IMR-90 (cell line): Measurements from ENCODE around the gene PPM1A. TPM values are rescaled to one million over a fixed set of nuclear protein-coding genes. Genes with fewer than 3 reads are reported as not detected.

Experiments used
- ATAC-seq: fragments of 200-7000 bp; cut with Tn5 transposase; 2 replicates; pipeline ENCODE4 v1.9.1; 2020; ENCODE audit warnings: low read depth, mild to moderate bottlenecking, moderate library complexity
- BruUV-seq: library from RNA; stranded (reverse); fragments of 400-500 nt; replicated peaks from 2 replicates; lab custom pipeline; 2021; lab: Mats Ljungman, UMichigan
- CTCF ChIA-PET: fragments of 300-600 bp; formaldehyde crosslinking; extraction: SDS; loops from one replicate; lab custom pipeline; 2021; ENCODE audit warnings: antibody characterized with exemption; lab: Yijun Ruan, JAX
- POLR2A ChIA-PET: fragments of 300-600 bp; sonication (Branson Sonifier 250); formaldehyde crosslinking; loops from one replicate; lab custom pipeline; 2022; ENCODE audit warnings: antibody characterized with exemption; ENCODE audit not compliant: unreplicated experiment; lab: Charles Lee
- DNase-seq: peaks from one replicate; pipeline ENCODE4 v3.0.0; 2013
- H2AFZ ChIP-seq: replicated peaks from 2 replicates; pipeline ENCODE3; 2013; ENCODE audit warnings: low read length, mild to moderate bottlenecking; ENCODE audit not compliant: poor library complexity
- H2AK5ac ChIP-seq: 2 replicates; pipeline ENCODE4 v1.6.1; 2013; ENCODE audit warnings: low read depth, low read length, inconsistent platforms
- H2AK9ac ChIP-seq: replicated peaks from 2 replicates; pipeline ENCODE3; 2013; ENCODE audit warnings: mild to moderate bottlenecking, low read depth, low read length, moderate library complexity; ENCODE audit not compliant: poor library complexity
- H2BK120ac ChIP-seq: 2 replicates; pipeline ENCODE4 v1.6.1; 2013; ENCODE audit warnings: low read depth, low read length, inconsistent platforms
- H2BK15ac ChIP-seq: 3 replicates; pipeline ENCODE4 v1.6.1; 2013; ENCODE audit warnings: low read depth, low read length, inconsistent platforms
- H2BK20ac ChIP-seq: 2 replicates; pipeline ENCODE4 v1.6.1; 2013; ENCODE audit warnings: low read depth, mild to moderate bottlenecking, inconsistent platforms, low read length, moderate library complexity
- H2BK5ac ChIP-seq: 2 replicates; pipeline ENCODE4 v1.6.1; 2013; ENCODE audit warnings: mild to moderate bottlenecking, low read depth, low read length, inconsistent platforms; ENCODE audit not compliant: poor library complexity, severe bottlenecking
- H3K14ac ChIP-seq: replicated peaks from 2 replicates; pipeline ENCODE4 v1.6.1; 2013; ENCODE audit warnings: low read depth, low read length, inconsistent platforms
- H3K18ac ChIP-seq: 2 replicates; pipeline ENCODE4 v1.6.1; 2013; ENCODE audit warnings: low read depth, low read length, control low read depth
- H3K23ac ChIP-seq: 2 replicates; pipeline ENCODE4 v1.6.1; 2013; ENCODE audit warnings: low read depth, low read length, inconsistent platforms
- H3K27ac ChIP-seq: 2 replicates; pipeline ENCODE4 v1.5.1; 2013; ENCODE audit warnings: mild to moderate bottlenecking, control low read depth, low read length; ENCODE audit not compliant: insufficient read depth
- H3K27me3 ChIP-seq: 2 replicates; pipeline ENCODE4 v1.6.1; 2013; ENCODE audit warnings: low read length; ENCODE audit not compliant: control insufficient read depth, insufficient read depth
- H3K36me3 ChIP-seq: 2 replicates; pipeline ENCODE4 v1.6.1; 2013; ENCODE audit warnings: low read length, mixed read lengths; ENCODE audit not compliant: control insufficient read depth, insufficient read depth
- H3K4ac ChIP-seq: 2 replicates; pipeline ENCODE4 v1.6.1; 2013; ENCODE audit warnings: low read depth, low read length, inconsistent platforms
- H3K4me1 ChIP-seq: 2 replicates; pipeline ENCODE4 v1.6.1; 2013; ENCODE audit warnings: low read length, mixed read lengths; ENCODE audit not compliant: control insufficient read depth, insufficient read depth
- H3K4me2 ChIP-seq: 2 replicates; pipeline ENCODE4 v1.6.1; 2013; ENCODE audit warnings: low read depth, mild to moderate bottlenecking, control low read depth, low read length, moderate library complexity
- H3K4me3 ChIP-seq: 2 replicates; pipeline ENCODE4 v1.5.1; 2013; ENCODE audit warnings: low read depth, mild to moderate bottlenecking, control low read depth, low read length, moderate library complexity; ENCODE audit not compliant: insufficient read depth
- H3K56ac ChIP-seq: 2 replicates; pipeline ENCODE4 v1.6.1; 2013; ENCODE audit warnings: low read length, inconsistent platforms; ENCODE audit not compliant: insufficient read depth; ENCODE audit errors: extremely low read depth
- H3K79me1 ChIP-seq, 2 experiments: 2 replicates each; pipeline ENCODE4 v1.6.1; 2013; ENCODE audit warnings: low read length in 2 of 2, inconsistent platforms in 1 of 2, low read depth in 1 of 2
- H3K9ac ChIP-seq: 2 replicates; pipeline ENCODE4 v1.6.1; 2013; ENCODE audit warnings: low read depth, low read length, control low read depth
- H3K9me1 ChIP-seq: 2 replicates; pipeline ENCODE4 v1.6.1; 2013; ENCODE audit warnings: low read length, inconsistent platforms; ENCODE audit not compliant: insufficient read depth
- H3K9me3 ChIP-seq: 2 replicates; pipeline ENCODE4 v1.6.1; 2013; ENCODE audit warnings: low read length; ENCODE audit not compliant: control insufficient read depth, insufficient read depth
- H4K20me1 ChIP-seq: 2 replicates; pipeline ENCODE4 v1.6.1; 2013; ENCODE audit warnings: low read length, inconsistent platforms; ENCODE audit not compliant: insufficient read depth
- H4K5ac ChIP-seq: 2 replicates; pipeline ENCODE4 v1.6.1; 2013; ENCODE audit warnings: mild to moderate bottlenecking, low read depth, low read length, control low read depth
- H4K8ac ChIP-seq, 2 experiments: 2 replicates each; pipeline ENCODE4 v1.6.1; 2013; ENCODE audit warnings: low read depth in 2 of 2, low read length in 2 of 2, control low read depth in 1 of 2, inconsistent platforms in 1 of 2
- H4K91ac ChIP-seq: 2 replicates; pipeline ENCODE4 v1.6.1; 2013; ENCODE audit warnings: low read depth, low read length, inconsistent platforms; ENCODE audit not compliant: insufficient read depth
- CHD1 ChIP-seq: IDR thresholded peaks from 2 replicates; pipeline ENCODE4 v1.6.1; 2012; ENCODE audit warnings: low read depth, low read length, improper control_type of control experiment
- FOS ChIP-seq: fragments of 150-350 bp; IDR thresholded peaks from 2 replicates; pipeline ENCODE4 v1.6.1; 2016; ENCODE audit warnings: low read depth, low read length
- MAZ ChIP-seq: IDR thresholded peaks from 2 replicates; pipeline ENCODE4 v1.6.1; 2012; ENCODE audit warnings: low read depth, mild to moderate bottlenecking, low read length, improper control_type of control experiment, moderate library complexity, borderline replicate concordance
- MXI1 ChIP-seq: IDR thresholded peaks from 2 replicates; pipeline ENCODE4 v1.6.1; 2012; ENCODE audit warnings: low read depth, mild to moderate bottlenecking, low read length, moderate library complexity, borderline replicate concordance
- POLR2A ChIP-seq: IDR thresholded peaks from 2 replicates; pipeline ENCODE4 v1.6.1; 2012; ENCODE audit warnings: mild to moderate bottlenecking, low read depth, low read length
- RAD21 ChIP-seq: IDR thresholded peaks from 2 replicates; pipeline ENCODE4 v1.6.1; 2012; ENCODE audit warnings: low read length, improper control_type of control experiment
- WGBS, 2 experiments: methylation state at CpG; one replicate each; pipeline versions ENCODE4 v1.1.5 to v1.1.7; 2013; ENCODE audit warnings: missing lambda C conversion rate in 2 of 2; ENCODE audit not compliant: insufficient read length in 1 of 2; ENCODE audit errors: extremely low coverage in 2 of 2; 5-methylcytosine and 5-hydroxymethylcytosine counted together
- dilution Hi-C: fragments of 300-500 bp; cut with HindIII; formaldehyde crosslinking; loops from one replicate; pipeline ENCODE4 v1.14.3; 2018; ENCODE audit warnings: low sequenced_read_pairs; ENCODE audit not compliant: unreplicated experiment
- in situ Hi-C: fragments of 300-500 bp; cut with MboI; formaldehyde crosslinking; loops from 3 replicates; pipeline ENCODE4 v1.14.3; 2019; ENCODE audit warnings: low sequenced_read_pairs, inconsistent platforms, mixed read lengths
- intact Hi-C: fragments of 100-400 bp; cut with micrococcal nuclease; formaldehyde crosslinking; loops from 2 replicates; pipeline ENCODE4 v1.10.0; 2022
- polyA plus RNA-seq, 3 experiments: library from polyadenylated mRNA; depleted of rRNA; stranded (reverse); fragments of >200 nt; gene quantifications; 2 replicates each; pipeline ENCODE4 v1.2.3, GENCODE V29; 2012; ENCODE audit warnings: low replicate concordance in 1 of 3
- total RNA-seq: library from RNA; depleted of rRNA; stranded (reverse); fragments of >200 nt; gene quantifications from 2 replicates; pipeline ENCODE4 v1.2.3, GENCODE V29; 2012
- TF ChIP-seq, protein P1 (sequence below): conservative IDR thresholded peaks from 2 replicates; pipeline ENCODE4 v1.5.1; 2012; ENCODE audit warnings: mild to moderate bottlenecking, low read depth, low read length, improper control_type of control experiment
- TF ChIP-seq, protein P2 (sequence below): fragments of 150-350 bp; IDR thresholded peaks from 2 replicates; pipeline ENCODE4 v1.6.1; 2016; ENCODE audit warnings: low read depth, mild to moderate bottlenecking, low read length, moderate library complexity, borderline replicate concordance

PPM1A gene
- total and polyA plus RNA-seq, 2 of the 4 experiments (the other 2 are of a cell fraction), result 14.3 to 15.1 TPM

- H4K20me1 ChIP-seq, result no peaks in the 10 kb centered on the region
- TF ChIP-seq MXI1, result no peak
- no peak for TF ChIP-seq CHD1
- TF ChIP-seq POLR2A, result no peak
- no peak for TF ChIP-seq RAD21
- TF ChIP-seq, protein P1, sequence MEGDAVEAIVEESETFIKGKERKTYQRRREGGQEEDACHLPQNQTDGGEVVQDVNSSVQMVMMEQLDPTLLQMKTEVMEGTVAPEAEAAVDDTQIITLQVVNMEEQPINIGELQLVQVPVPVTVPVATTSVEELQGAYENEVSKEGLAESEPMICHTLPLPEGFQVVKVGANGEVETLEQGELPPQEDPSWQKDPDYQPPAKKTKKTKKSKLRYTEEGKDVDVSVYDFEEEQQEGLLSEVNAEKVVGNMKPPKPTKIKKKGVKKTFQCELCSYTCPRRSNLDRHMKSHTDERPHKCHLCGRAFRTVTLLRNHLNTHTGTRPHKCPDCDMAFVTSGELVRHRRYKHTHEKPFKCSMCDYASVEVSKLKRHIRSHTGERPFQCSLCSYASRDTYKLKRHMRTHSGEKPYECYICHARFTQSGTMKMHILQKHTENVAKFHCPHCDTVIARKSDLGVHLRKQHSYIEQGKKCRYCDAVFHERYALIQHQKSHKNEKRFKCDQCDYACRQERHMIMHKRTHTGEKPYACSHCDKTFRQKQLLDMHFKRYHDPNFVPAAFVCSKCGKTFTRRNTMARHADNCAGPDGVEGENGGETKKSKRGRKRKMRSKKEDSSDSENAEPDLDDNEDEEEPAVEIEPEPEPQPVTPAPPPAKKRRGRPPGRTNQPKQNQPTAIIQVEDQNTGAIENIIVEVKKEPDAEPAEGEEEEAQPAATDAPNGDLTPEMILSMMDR, result no peak
- no peak for TF ChIP-seq MAZ
- TF ChIP-seq, protein P2, sequence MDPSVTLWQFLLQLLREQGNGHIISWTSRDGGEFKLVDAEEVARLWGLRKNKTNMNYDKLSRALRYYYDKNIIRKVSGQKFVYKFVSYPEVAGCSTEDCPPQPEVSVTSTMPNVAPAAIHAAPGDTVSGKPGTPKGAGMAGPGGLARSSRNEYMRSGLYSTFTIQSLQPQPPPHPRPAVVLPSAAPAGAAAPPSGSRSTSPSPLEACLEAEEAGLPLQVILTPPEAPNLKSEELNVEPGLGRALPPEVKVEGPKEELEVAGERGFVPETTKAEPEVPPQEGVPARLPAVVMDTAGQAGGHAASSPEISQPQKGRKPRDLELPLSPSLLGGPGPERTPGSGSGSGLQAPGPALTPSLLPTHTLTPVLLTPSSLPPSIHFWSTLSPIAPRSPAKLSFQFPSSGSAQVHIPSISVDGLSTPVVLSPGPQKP, result no peak
- TF ChIP-seq FOS, result no peak
- H3K27me3 ChIP-seq, result peaks cover 1% of the 10 kb centered on the region; the same call in 1 of the 2 replicates
- H2BK15ac ChIP-seq, result no peak overlapping the region
- H2AK9ac ChIP-seq, result no peak overlapping the region
- no peaks in the 10 kb centered on the region for H3K9me1 ChIP-seq
- H3K4ac ChIP-seq, result no peak overlapping the region
- dilution Hi-C loops (no loop called here), in situ Hi-C loops (no loop called here), intact Hi-C loops (no loop called here)
- no peak overlapping the region for H2AFZ ChIP-seq
- H4K8ac ChIP-seq, result no peak overlapping the region
- H3K4me1 ChIP-seq, result no peaks in the 10 kb centered on the region
- H2AK5ac ChIP-seq, result no peak overlapping the region
- H4K5ac ChIP-seq, result no peak overlapping the region
- DNase-seq, result no peak
- no peak overlapping the region for H3K23ac ChIP-seq
- no peaks in the 10 kb centered on the region for H3K36me3 ChIP-seq
- no peak overlapping the region for H3K27ac ChIP-seq
- H3K9ac ChIP-seq, result no peak overlapping the region
- H3K4me3 ChIP-seq, result no peak overlapping the region
- ChIA-PET POLR2A (no interaction called here), CTCF (no interaction called here)
- no CpG with 5 or more reads among the region's 2 CpGs for WGBS, 2 experiments
- no peak overlapping the region for H3K4me2 ChIP-seq
- H2BK5ac ChIP-seq, result no peak overlapping the region
- no peak overlapping the region for H3K14ac ChIP-seq
- no TSS peak for BruUV-seq
- no peak overlapping the region for H3K18ac ChIP-seq
- H2BK120ac ChIP-seq, result no peak overlapping the region
- no peak overlapping the region for H4K91ac ChIP-seq
- no peak overlapping the region for H3K56ac ChIP-seq
- no peaks in the 10 kb centered on the region for H3K9me3 ChIP-seq
- no peaks in the 10 kb centered on the region for H3K79me1 ChIP-seq
- H2BK20ac ChIP-seq, result no peak overlapping the region
- no peak for ATAC-seq
Measured at GRCh38 chr14:60226298-60226697, 22.7 kb upstream of the PPM1A start.
